ENCODE results near the gene SMARCD3. TPM values are rescaled to one million over a fixed set of nuclear protein-coding genes. Genes with fewer than 3 reads are reported as not detected.

SMARCD3 gene
- total RNA-seq, 2 donors from 2014 or later, result 40.0 to 43.5 TPM

DNA sequence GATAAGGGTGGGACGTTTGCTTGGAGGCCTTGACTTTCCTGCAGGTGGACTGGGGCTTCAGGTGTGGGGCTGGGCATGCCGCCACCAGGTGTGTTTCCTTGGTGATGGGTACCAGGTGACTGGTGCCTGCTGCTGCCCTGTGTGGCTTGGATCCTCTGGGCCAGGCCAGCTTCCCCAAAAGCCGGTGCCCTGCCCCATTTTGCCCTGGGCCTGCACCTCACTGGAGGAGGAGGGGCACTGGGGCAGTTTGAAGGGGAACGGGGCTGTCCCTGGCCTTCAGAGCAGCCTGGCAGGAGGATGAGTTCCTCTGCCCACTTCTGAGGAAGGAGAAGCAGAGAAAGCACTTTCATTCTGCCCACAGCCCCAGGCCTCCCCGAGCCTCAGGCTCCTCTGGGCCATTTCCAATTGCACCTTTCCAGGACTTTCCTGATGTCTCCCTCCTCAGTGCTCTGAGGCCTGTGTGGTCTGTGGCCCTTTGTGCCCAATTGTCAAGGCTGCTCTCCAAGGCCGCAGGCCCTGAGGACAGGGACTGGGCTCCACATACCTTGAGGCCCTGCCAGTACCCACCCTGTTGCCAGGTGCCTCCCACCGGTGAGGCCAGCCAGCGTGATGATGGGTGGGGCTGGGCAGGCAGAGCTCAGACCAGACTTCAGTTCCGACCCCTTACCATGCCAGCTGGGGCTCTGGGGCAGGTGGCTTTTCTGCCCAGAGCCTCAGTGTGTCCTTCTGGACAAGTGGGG is 25.3 kb upstream of the SMARCD3 start:
- no peak overlapping the region for H3K9ac ChIP-seq (ENCODE audit: extremely low read depth, low read length, poor library complexity, severe bottlenecking)
- 89 to 93% methylated on average over 5 to 9 of the region's 9 CpGs for WGBS, 2 experiments (ENCODE audit: insufficient coverage in 1 of 2, insufficient read length in 1 of 2)

GRCh38 chr7:151272877-151273276 is 24.4 kb upstream of the SMARCD3 start:
- no peak overlapping the region for H3K9ac ChIP-seq (ENCODE audit: extremely low read depth, low read length, poor library complexity, severe bottlenecking)
- peak; percentile 42 for DNase-seq
- Mint-ChIP-seq H3K4me1 (peaks cover 3% of the 10 kb centered on the region), H3K4me3 (no peak overlapping the region), H3K36me3 (ENCODE audit: low read depth) (no peaks in the 10 kb centered on the region), H3K27ac (no peak overlapping the region), H3K27me3 (ENCODE audit: insufficient read depth) (peaks cover 25% of the 10 kb centered on the region), H3K9me3 (no peaks in the 10 kb centered on the region)
- no peak overlapping the region for H3K27ac ChIP-seq (ENCODE audit: low read depth, low read length)
- H3K4me1 ChIP-seq (ENCODE audit: control insufficient read depth, insufficient read depth, low read length), result no peaks in the 10 kb centered on the region
- no peak overlapping the region for H3K4me3 ChIP-seq (ENCODE audit: low read length)
- WGBS, 2 experiments (ENCODE audit: insufficient coverage in 1 of 2, insufficient read length in 1 of 2), result 90 to 91% methylated on average over 6 to 7 of the region's 7 CpGs
- no peaks in the 10 kb centered on the region for H3K27me3 ChIP-seq (ENCODE audit: control insufficient read depth, insufficient read depth, low read length, poor library complexity, severe bottlenecking)
- TF ChIP-seq, protein P1, sequence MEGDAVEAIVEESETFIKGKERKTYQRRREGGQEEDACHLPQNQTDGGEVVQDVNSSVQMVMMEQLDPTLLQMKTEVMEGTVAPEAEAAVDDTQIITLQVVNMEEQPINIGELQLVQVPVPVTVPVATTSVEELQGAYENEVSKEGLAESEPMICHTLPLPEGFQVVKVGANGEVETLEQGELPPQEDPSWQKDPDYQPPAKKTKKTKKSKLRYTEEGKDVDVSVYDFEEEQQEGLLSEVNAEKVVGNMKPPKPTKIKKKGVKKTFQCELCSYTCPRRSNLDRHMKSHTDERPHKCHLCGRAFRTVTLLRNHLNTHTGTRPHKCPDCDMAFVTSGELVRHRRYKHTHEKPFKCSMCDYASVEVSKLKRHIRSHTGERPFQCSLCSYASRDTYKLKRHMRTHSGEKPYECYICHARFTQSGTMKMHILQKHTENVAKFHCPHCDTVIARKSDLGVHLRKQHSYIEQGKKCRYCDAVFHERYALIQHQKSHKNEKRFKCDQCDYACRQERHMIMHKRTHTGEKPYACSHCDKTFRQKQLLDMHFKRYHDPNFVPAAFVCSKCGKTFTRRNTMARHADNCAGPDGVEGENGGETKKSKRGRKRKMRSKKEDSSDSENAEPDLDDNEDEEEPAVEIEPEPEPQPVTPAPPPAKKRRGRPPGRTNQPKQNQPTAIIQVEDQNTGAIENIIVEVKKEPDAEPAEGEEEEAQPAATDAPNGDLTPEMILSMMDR (conservative IDR thresholded peaks at IDR 0.05), result no peak
- H3K9me3 ChIP-seq (ENCODE audit: control insufficient read depth, low read length), result no peaks in the 10 kb centered on the region
- no peaks in the 10 kb centered on the region for H3K36me3 ChIP-seq (ENCODE audit: control insufficient read depth, insufficient read depth, low read length)

More for the DNA sequence above, 25.3 kb upstream of the SMARCD3 start:
- no peaks in the 10 kb centered on the region for H3K9me3 ChIP-seq (ENCODE audit: control insufficient read depth, low read length)
- Mint-ChIP-seq H3K27me3 (ENCODE audit: insufficient read depth) (peaks cover 29% of the 10 kb centered on the region), H3K9me3 (no peaks in the 10 kb centered on the region), H3K4me1 (peaks cover 3% of the 10 kb centered on the region), H3K4me3 (no peak overlapping the region), H3K27ac (no peak overlapping the region), H3K36me3 (ENCODE audit: low read depth) (no peaks in the 10 kb centered on the region)
- DNase-seq, result no peak
- H3K4me3 ChIP-seq (ENCODE audit: low read length), result no peak overlapping the region
- H3K27ac ChIP-seq (ENCODE audit: low read depth, low read length), result no peak overlapping the region
- no peaks in the 10 kb centered on the region for H3K36me3 ChIP-seq (ENCODE audit: control insufficient read depth, insufficient read depth, low read length)
- no peaks in the 10 kb centered on the region for H3K27me3 ChIP-seq (ENCODE audit: control insufficient read depth, insufficient read depth, low read length, poor library complexity, severe bottlenecking)
- TF ChIP-seq, protein P1 (conservative IDR thresholded peaks at IDR 0.05), result no peak
- H3K4me1 ChIP-seq (ENCODE audit: control insufficient read depth, insufficient read depth, low read length), result no peaks in the 10 kb centered on the region

DNA sequence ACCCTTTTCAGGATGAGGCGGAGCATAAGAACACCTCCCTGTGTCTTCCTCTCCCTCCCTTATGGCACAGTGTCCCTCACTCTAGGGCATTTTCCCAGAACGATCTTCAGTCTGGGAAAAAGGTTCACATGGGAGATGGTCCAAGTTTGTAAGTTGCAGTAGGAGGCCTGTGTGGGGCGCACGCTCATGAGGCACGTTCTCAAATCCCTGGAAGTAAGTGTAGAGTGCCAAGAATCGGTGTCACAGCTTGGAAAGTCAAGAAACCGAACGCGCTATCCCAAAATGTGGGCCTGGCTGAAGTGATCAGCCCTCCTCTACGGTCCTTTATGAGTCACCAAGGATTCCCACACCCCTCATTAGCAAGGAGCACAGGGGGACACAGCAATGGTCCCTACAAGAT is 23.9 kb upstream of the SMARCD3 start:
- peaks cover 20% of the 10 kb centered on the region for H3K27me3 Mint-ChIP-seq (ENCODE audit: insufficient read depth)

More for the DNA sequence above, 23.9 kb upstream of the SMARCD3 start:
- no peak overlapping the region for H3K27ac Mint-ChIP-seq
- no peaks in the 10 kb centered on the region for H3K27me3 ChIP-seq (ENCODE audit: control insufficient read depth, insufficient read depth, low read length, poor library complexity, severe bottlenecking)
- TF ChIP-seq, protein P1 (conservative IDR thresholded peaks at IDR 0.05), result no peak
- H3K9me3 ChIP-seq (ENCODE audit: control insufficient read depth, low read length), result no peaks in the 10 kb centered on the region
- no peaks in the 10 kb centered on the region for H3K36me3 Mint-ChIP-seq (ENCODE audit: low read depth)
- no peak overlapping the region for H3K4me3 Mint-ChIP-seq
- H3K4me1 ChIP-seq (ENCODE audit: control insufficient read depth, insufficient read depth, low read length), result no peaks in the 10 kb centered on the region
- no peaks in the 10 kb centered on the region for H3K9me3 Mint-ChIP-seq
- WGBS, 2 experiments (ENCODE audit: insufficient coverage in 1 of 2, insufficient read length in 1 of 2), result 91 to 92% methylated on average over 10 of the region's 10 CpGs
- H3K36me3 ChIP-seq (ENCODE audit: control insufficient read depth, insufficient read depth, low read length), result no peaks in the 10 kb centered on the region
- no peak overlapping the region for H3K9ac ChIP-seq (ENCODE audit: extremely low read depth, low read length, poor library complexity, severe bottlenecking)
- no peak overlapping the region for H3K4me3 ChIP-seq (ENCODE audit: low read length)
- no peak for DNase-seq
- no peak overlapping the region for H3K27ac ChIP-seq (ENCODE audit: low read depth, low read length)
- H3K4me1 Mint-ChIP-seq, result peaks cover 3% of the 10 kb centered on the region

Measured in endodermal cell (in vitro differentiated cells).